CD14-positive monocyte (primary cell): ENCODE measurements around the gene DUSP28. TPM values are rescaled to one million over a fixed set of nuclear protein-coding genes. Genes with fewer than 3 reads are reported as not detected.

Experiments
- DNase-seq, 3 donors: peaks; one replicate each; pipeline ENCODE4 v3.0.0-alpha.2; 2011 to 2022
- H2AFZ ChIP-seq: 2 replicates; pipeline ENCODE4 v1.6.0; 2012; ENCODE audit warnings: mild to moderate bottlenecking, low read depth, low read length, inconsistent platforms; ENCODE audit not compliant: insufficient read depth, poor library complexity, severe bottlenecking
- H3K27ac ChIP-seq, 2 donors: 1 replicate in 1 of 2; 2 replicates in 1 of 2; pipeline ENCODE4 v1.5.1; 2012 to 2013; ENCODE audit warnings: low read length in 2 of 2, control low read depth in 1 of 2, inconsistent platforms in 1 of 2, low read depth in 1 of 2, mild to moderate bottlenecking in 1 of 2
- H3K27me3 ChIP-seq, 2 donors: one replicate each; pipeline versions ENCODE4 v1.6.0 to v1.6.1; 2011 to 2013; ENCODE audit warnings: low read length in 2 of 2; ENCODE audit not compliant: control insufficient read depth in 2 of 2, insufficient read depth in 2 of 2
- H3K36me3 ChIP-seq, 2 donors: replicated peaks in 1 of 2; 1 replicate in 1 of 2; 2 replicates in 1 of 2; pipeline versions ENCODE4 v1.5.1 to v1.6.1; 2012 to 2013; ENCODE audit warnings: low read length in 2 of 2, control low read depth in 1 of 2, inconsistent platforms in 1 of 2, mild to moderate bottlenecking in 1 of 2; ENCODE audit not compliant: insufficient read depth in 2 of 2, control insufficient read depth in 1 of 2
- H3K4me1 ChIP-seq, 2 donors: 1 replicate in 1 of 2; 2 replicates in 1 of 2; pipeline versions ENCODE4 v1.5.1 to v1.6.1; 2012 to 2013; ENCODE audit warnings: low read length in 2 of 2, control low read depth in 1 of 2, inconsistent platforms in 1 of 2, mild to moderate bottlenecking in 1 of 2, moderate library complexity in 1 of 2; ENCODE audit not compliant: insufficient read depth in 2 of 2, control insufficient read depth in 1 of 2
- H3K4me2 ChIP-seq: replicated peaks from 2 replicates; pipeline ENCODE3; 2012; ENCODE audit warnings: low read length, moderate library complexity, mild to moderate bottlenecking; ENCODE audit not compliant: poor library complexity, severe bottlenecking; ENCODE audit errors: extremely low read depth
- H3K4me3 ChIP-seq, 3 experiments: fragments of 200-600 bp in 1 of 3; sonication (generic) in 1 of 3; replicated peaks in 1 of 3; 1 replicate in 2 of 3; 2 replicates in 1 of 3; pipeline ENCODE4 v1.5.1; 2011 to 2013; ENCODE audit warnings: low read length in 3 of 3, mild to moderate bottlenecking in 3 of 3, control low read depth in 2 of 3, low read depth in 2 of 3, inconsistent platforms in 1 of 3, moderate library complexity in 1 of 3
- H3K79me2 ChIP-seq: 2 replicates; pipeline ENCODE4 v1.6.0; 2012; ENCODE audit warnings: mild to moderate bottlenecking, control low read depth, inconsistent platforms, low read length, moderate library complexity; ENCODE audit not compliant: insufficient read depth
- H3K9ac ChIP-seq: 2 replicates; pipeline ENCODE4 v1.6.0; 2017; ENCODE audit warnings: low read length, mild to moderate bottlenecking; ENCODE audit not compliant: insufficient read depth, poor library complexity, severe bottlenecking
- H3K9me3 ChIP-seq, 2 donors: replicated peaks in 1 of 2; 1 replicate in 1 of 2; 2 replicates in 1 of 2; pipeline versions ENCODE4 v1.5.1 to v1.6.1; 2012 to 2013; ENCODE audit warnings: low read length in 2 of 2, control low read depth in 1 of 2; ENCODE audit not compliant: control insufficient read depth in 1 of 2, insufficient read depth in 1 of 2
- H4K20me1 ChIP-seq: 2 replicates; pipeline ENCODE4 v1.6.0; 2012; ENCODE audit warnings: mild to moderate bottlenecking, low read length, control low read depth, moderate library complexity; ENCODE audit not compliant: insufficient read depth
- H3K27ac Mint-ChIP-seq, 7 donors: one replicate each; pipeline ENCODE4 v1.8.0; 2020; ENCODE audit warnings: mild to moderate bottlenecking in 7 of 7, mixed read lengths in 7 of 7, moderate library complexity in 6 of 7, inconsistent platforms in 2 of 7
- H3K27me3 Mint-ChIP-seq, 3 donors: one replicate each; pipeline ENCODE4 v1.8.0; 2021 to 2022; ENCODE audit warnings: low read depth in 3 of 3, mild to moderate bottlenecking in 3 of 3, mixed read lengths in 3 of 3, moderate library complexity in 3 of 3, inconsistent platforms in 1 of 3
- H3K36me3 Mint-ChIP-seq, 2 donors: one replicate each; pipeline ENCODE4 v1.8.0; 2020; ENCODE audit warnings: mixed read lengths in 2 of 2, inconsistent platforms in 1 of 2, mild to moderate bottlenecking in 1 of 2
- H3K4me1 Mint-ChIP-seq: one replicate; pipeline ENCODE4 v1.8.0; 2020; ENCODE audit warnings: mild to moderate bottlenecking, mixed read lengths
- H3K4me3 Mint-ChIP-seq, 2 donors: one replicate each; pipeline ENCODE4 v1.8.0; 2020; ENCODE audit warnings: mild to moderate bottlenecking in 2 of 2, mixed read lengths in 2 of 2, moderate library complexity in 1 of 2
- H3K9me3 Mint-ChIP-seq, 7 donors: one replicate each; pipeline ENCODE4 v1.8.0; 2020 to 2022; ENCODE audit warnings: mixed read lengths in 7 of 7, mild to moderate bottlenecking in 6 of 7, moderate library complexity in 6 of 7, inconsistent platforms in 2 of 7
- WGBS: methylation state at CpG from one replicate; pipeline ENCODE4 v1.1.5; 2013; ENCODE audit warnings: missing lambda C conversion rate; ENCODE audit not compliant: insufficient coverage; 5-methylcytosine and 5-hydroxymethylcytosine counted together
- intact Hi-C, 2 donors: fragments of 100-400 bp; cut with micrococcal nuclease; formaldehyde crosslinking; loops; one replicate each; pipeline versions ENCODE4 v1.15.0 to v1.15.1; 2023
- polyA plus RNA-seq, 3 donors: library from polyadenylated mRNA; depleted of rRNA in 1 of 3; unstranded in 2 of 3; stranded (reverse) in 1 of 3; fragments of 300-500 nt in 2 of 3; fragments of >200 nt in 1 of 3; fragmentation: Illumina TruSeq in 2 of 3; gene quantifications; 1 replicate in 2 of 3; 2 replicates in 1 of 3; pipeline ENCODE4 v1.2.3, GENCODE V29; 2012 to 2021
- TF ChIP-seq, protein P1 (sequence below): fragments of 200-600 bp; IDR thresholded peaks from one replicate; pipeline ENCODE4 v1.8.0; 2022; ENCODE audit warnings: antibody characterized with exemption, mild to moderate bottlenecking

DUSP28 gene
- polyA plus RNA-seq, 3 donors, result 10.8 to 17.7 (median 17.1) TPM

DNA sequence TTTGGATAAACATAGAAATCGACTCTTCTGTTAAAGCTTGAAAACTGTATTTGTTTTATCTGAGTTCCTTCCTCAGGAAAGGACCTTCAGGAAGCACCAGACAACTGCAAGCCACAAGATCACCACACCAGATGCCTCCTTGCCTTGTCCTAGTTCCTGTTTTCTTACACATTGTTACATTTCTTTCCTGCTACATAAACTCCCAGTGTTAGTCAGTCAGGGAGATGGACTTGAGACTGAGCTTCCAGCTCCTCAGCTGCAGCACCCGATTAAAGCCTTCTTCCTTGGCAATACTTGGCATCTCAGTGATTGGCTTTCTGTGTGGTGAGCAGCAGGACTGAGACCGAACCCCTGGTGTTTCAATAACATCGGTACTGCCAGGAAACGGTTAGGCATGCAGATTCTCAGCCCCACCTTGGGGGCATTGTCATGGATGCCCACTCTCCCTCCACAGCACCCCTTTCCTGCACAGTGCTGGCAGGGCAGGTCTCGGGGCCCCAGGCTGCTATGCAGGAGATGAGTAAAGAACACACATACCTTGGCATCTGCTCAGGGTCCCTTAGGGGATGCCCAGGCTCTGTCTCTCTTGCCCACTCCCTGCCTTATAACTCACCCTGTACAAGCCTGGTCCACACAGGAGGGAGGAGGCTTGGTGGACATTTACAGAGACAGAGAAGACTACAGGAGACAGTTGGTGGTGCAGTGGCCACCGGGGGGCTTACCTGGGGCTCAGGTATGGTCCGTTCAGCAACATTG, 35.0 kb upstream of the DUSP28 start:
- no peaks in the 10 kb centered on the region for H3K79me2 ChIP-seq
- Mint-ChIP-seq H3K9me3 (peaks cover 65 to 83% (median 76%) of the 10 kb centered on the region in 7 donors), H3K27ac (peak overlapping the region in 1 of 7 donors; percentile 42), H3K4me1 (peaks cover 6% of the 10 kb centered on the region), H3K4me3 (no peak overlapping the region), H3K36me3 (peaks cover 72 to 83% of the 10 kb centered on the region in 2 donors), H3K27me3 (peaks cover 9 to 20% (median 11%) of the 10 kb centered on the region in 3 donors)
- H3K4me1 ChIP-seq, result no peaks in the 10 kb centered on the region
- H3K27me3 ChIP-seq, result peaks cover 0 to 7% of the 10 kb centered on the region in 2 donors
- H3K4me3 ChIP-seq, result peak overlapping the region in 1 of 3 experiments; percentile 23
- WGBS, result 92% methylated on average over 3 of the region's 8 CpGs
- H4K20me1 ChIP-seq, result peaks cover 4% of the 10 kb centered on the region
- no peak overlapping the region for H3K27ac ChIP-seq
- intact Hi-C loops, result no loop called here
- H2AFZ ChIP-seq, result no peak overlapping the region
- peaks cover 72 to 81% of the 10 kb centered on the region in 2 donors for H3K9me3 ChIP-seq
- no peak overlapping the region for H3K4me2 ChIP-seq
- H3K36me3 ChIP-seq, result peaks cover 27 to 74% of the 10 kb centered on the region in 2 donors
- H3K9ac ChIP-seq, result no peak overlapping the region
- DNase-seq, result no peak
- TF ChIP-seq, protein P1, sequence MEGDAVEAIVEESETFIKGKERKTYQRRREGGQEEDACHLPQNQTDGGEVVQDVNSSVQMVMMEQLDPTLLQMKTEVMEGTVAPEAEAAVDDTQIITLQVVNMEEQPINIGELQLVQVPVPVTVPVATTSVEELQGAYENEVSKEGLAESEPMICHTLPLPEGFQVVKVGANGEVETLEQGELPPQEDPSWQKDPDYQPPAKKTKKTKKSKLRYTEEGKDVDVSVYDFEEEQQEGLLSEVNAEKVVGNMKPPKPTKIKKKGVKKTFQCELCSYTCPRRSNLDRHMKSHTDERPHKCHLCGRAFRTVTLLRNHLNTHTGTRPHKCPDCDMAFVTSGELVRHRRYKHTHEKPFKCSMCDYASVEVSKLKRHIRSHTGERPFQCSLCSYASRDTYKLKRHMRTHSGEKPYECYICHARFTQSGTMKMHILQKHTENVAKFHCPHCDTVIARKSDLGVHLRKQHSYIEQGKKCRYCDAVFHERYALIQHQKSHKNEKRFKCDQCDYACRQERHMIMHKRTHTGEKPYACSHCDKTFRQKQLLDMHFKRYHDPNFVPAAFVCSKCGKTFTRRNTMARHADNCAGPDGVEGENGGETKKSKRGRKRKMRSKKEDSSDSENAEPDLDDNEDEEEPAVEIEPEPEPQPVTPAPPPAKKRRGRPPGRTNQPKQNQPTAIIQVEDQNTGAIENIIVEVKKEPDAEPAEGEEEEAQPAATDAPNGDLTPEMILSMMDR, result no peak

DNA sequence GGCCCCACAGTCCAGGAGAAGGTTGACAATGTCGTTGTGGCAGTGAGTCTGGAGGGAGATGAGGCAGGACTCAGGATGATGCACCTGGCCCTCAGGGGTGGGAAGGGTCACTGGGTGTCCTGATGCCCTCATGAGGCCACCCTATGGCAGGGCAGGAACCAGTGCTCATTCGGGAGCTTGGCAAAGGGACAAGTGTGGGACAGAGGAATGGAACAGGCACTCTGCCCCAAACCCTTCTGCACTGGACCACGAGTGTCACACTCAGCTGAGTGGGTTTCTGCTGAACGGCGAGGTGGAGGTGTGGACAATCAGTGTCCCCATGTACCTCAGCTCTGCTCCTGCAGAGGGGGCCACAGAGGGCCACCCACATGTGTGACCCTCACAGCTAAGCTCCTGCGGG, 34.4 kb upstream of the DUSP28 start:
- H3K4me2 ChIP-seq, result no peak overlapping the region
- peaks cover 78 to 81% of the 10 kb centered on the region in 2 donors for H3K9me3 ChIP-seq
- no peak for DNase-seq
- Mint-ChIP-seq H3K27ac (peak overlapping the region in 1 of 7 donors; percentile 42), H3K4me1 (peaks cover under 1% of the 10 kb centered on the region), H3K4me3 (no peak overlapping the region), H3K9me3 (peaks cover 64 to 89% (median 80%) of the 10 kb centered on the region in 7 donors), H3K36me3 (peaks cover 73 to 86% of the 10 kb centered on the region in 2 donors), H3K27me3 (peaks cover 4 to 13% (median 8%) of the 10 kb centered on the region in 3 donors)
- intact Hi-C loops, result no loop called here
- H4K20me1 ChIP-seq, result peaks cover 3% of the 10 kb centered on the region
- TF ChIP-seq, protein P1, result no peak
- H2AFZ ChIP-seq, result no peak overlapping the region
- H3K79me2 ChIP-seq, result no peaks in the 10 kb centered on the region
- H3K27me3 ChIP-seq, result no peaks in the 10 kb centered on the region
- no peaks in the 10 kb centered on the region for H3K4me1 ChIP-seq
- no peak overlapping the region for H3K9ac ChIP-seq
- WGBS, result 100% methylated on average over 6 of the region's 6 CpGs
- H3K27ac ChIP-seq, result no peak overlapping the region
- peaks cover 27 to 79% of the 10 kb centered on the region in 2 donors for H3K36me3 ChIP-seq
- H3K4me3 ChIP-seq, result peak overlapping the region in 1 of 3 experiments; percentile 23
